Bronchial epithelial cell (primary cell): ENCODE data around the gene ISLR. TPM values are rescaled to one million over a fixed set of nuclear protein-coding genes. Genes with fewer than 3 reads are reported as not detected.
A peak's percentile ranks its signal among the peaks of the same experiment; 100 is the strongest.

ENCODE experiments used
- DNase-seq: peaks from one replicate; pipeline ENCODE4 v3.0.0-alpha.2; 2010; ENCODE audit warnings: low read depth
- FAIRE-seq: peaks from 2 replicates; lab custom pipeline; 2011; peaks lifted over from hg19 to GRCh38; lab: Jason Lieb, UNC
- H3K27me3 ChIP-seq: 2 replicates; pipeline ENCODE4 v1.5.1; 2011; ENCODE audit warnings: low read length; ENCODE audit not compliant: control insufficient read depth, insufficient read depth
- H3K36me3 ChIP-seq: 2 replicates; pipeline ENCODE4 v1.5.1; 2011; ENCODE audit warnings: low read length; ENCODE audit not compliant: control insufficient read depth, insufficient read depth
- H3K4me3 ChIP-seq: 2 replicates; pipeline ENCODE4 v1.5.1; 2011; ENCODE audit warnings: mild to moderate bottlenecking, low read depth, low read length, control low read depth
- total RNA-seq: library from RNA; depleted of rRNA; stranded (reverse); fragments of >200 nt; gene quantifications from 2 replicates; pipeline ENCODE4 v1.2.1, GENCODE V29; 2014
- TF ChIP-seq, protein P1 (sequence below): IDR thresholded peaks from 2 replicates; pipeline ENCODE4 v1.5.1; 2011; ENCODE audit warnings: mild to moderate bottlenecking, moderate library complexity, low read length, control low read depth, inconsistent platforms; ENCODE audit not compliant: insufficient read depth, severe bottlenecking

The ISLR gene
- total RNA-seq, 1 donor from 2014 or later, result 0.53 TPM

DNA sequence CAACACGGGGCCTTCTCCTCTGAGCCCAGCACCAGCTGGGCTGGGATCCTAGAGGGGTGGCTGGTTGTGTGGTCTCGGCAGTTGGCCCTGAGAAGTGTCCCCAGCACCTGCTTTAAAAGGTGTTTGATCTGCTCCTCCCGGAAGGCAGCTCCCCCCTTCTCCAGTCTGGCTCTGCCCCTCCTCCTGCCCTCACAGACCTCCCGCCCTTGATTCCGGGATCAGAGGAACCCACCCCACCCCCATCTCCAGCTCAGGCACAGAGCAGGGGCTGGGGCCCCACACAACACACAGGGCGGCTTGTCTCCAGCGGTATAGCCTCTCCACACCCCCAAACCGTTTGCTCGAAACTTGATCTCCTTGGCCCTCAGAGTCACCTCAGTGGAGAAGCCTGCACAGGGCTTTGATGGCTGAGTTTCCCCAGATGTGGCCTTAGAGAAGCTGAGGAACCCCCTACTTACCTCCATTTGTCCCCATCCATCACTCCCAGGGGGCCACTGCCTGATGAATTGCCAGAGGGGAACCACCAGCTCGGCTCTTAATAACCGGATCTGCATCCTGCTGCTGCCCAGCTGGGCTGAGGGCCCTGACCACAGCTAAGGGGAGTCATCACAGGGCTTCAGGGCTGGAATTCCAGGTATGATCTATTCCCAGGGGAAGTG, 35.5 kb downstream of the ISLR start:
- DNase-seq, result peak; percentile 27

DNA sequence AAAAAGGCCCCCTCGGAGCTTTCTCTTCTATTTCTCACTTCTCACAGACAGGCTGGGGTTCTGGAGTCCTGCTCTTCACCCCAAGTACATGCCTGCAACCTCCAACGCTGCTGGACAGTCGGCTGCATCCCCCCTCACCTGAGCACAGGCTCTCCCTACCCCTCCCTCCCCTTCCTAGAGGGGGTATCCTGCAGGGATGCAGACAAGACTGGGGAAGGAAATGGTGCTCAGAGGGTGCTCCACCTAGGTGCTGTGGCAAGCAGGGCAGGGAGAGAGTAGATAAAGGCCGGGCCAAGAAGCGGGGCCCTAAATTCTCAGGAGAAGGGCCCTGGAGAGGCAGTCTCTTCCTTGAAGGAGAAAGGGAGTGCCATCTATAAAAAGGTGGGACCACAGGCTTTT, 36.0 kb downstream of the ISLR start:
- no peak for FAIRE-seq
- TF ChIP-seq, protein P1, sequence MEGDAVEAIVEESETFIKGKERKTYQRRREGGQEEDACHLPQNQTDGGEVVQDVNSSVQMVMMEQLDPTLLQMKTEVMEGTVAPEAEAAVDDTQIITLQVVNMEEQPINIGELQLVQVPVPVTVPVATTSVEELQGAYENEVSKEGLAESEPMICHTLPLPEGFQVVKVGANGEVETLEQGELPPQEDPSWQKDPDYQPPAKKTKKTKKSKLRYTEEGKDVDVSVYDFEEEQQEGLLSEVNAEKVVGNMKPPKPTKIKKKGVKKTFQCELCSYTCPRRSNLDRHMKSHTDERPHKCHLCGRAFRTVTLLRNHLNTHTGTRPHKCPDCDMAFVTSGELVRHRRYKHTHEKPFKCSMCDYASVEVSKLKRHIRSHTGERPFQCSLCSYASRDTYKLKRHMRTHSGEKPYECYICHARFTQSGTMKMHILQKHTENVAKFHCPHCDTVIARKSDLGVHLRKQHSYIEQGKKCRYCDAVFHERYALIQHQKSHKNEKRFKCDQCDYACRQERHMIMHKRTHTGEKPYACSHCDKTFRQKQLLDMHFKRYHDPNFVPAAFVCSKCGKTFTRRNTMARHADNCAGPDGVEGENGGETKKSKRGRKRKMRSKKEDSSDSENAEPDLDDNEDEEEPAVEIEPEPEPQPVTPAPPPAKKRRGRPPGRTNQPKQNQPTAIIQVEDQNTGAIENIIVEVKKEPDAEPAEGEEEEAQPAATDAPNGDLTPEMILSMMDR, result no peak
- no peak for DNase-seq
- H3K4me3 ChIP-seq, result no peak overlapping the region
- no peaks in the 10 kb centered on the region for H3K36me3 ChIP-seq
- H3K27me3 ChIP-seq, result no peaks in the 10 kb centered on the region

More for the DNA sequence above, 35.5 kb downstream of the ISLR start:
- FAIRE-seq, result no peak
- no peaks in the 10 kb centered on the region for H3K27me3 ChIP-seq
- TF ChIP-seq, protein P1, result no peak
- H3K4me3 ChIP-seq, result no peak overlapping the region
- H3K36me3 ChIP-seq, result no peaks in the 10 kb centered on the region

DNA sequence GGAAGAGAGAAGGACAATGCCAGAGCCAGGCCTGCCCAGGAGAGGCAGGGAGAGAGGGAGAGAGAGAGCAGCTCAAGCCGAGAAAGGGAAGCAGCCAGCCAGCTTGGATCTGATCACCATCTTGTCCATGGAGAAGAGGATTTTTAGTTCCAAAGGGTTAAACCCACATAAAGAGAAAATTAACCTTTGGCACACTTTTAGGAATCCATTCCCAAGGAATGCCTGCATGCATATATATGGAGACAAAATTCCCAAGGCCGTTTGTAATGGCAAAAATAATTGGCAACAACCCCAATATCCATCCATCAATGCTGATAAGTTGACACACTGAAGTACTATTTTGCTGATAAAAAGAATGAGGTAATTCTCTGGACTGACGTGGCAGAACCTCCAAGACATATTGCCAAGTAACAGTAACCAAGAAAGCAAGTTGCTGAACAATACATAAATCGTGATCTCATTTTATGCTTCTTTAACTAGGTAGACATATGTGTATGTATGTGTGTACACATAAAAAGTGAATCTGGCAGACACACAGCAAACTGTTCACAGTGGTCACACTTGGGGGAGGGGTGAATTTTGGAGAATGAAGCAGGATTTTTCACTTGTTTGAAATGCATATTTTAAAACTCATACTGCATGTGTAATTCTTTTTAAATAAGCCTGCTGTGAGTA, 36.6 kb downstream of the ISLR start:
- Histone ChIP-seq H3K4me3 (no peak overlapping the region), H3K36me3 (no peaks in the 10 kb centered on the region), H3K27me3 (no peaks in the 10 kb centered on the region)
- TF ChIP-seq, protein P1, result no peak
- FAIRE-seq, result no peak
- DNase-seq, result peak; percentile 92

DNA sequence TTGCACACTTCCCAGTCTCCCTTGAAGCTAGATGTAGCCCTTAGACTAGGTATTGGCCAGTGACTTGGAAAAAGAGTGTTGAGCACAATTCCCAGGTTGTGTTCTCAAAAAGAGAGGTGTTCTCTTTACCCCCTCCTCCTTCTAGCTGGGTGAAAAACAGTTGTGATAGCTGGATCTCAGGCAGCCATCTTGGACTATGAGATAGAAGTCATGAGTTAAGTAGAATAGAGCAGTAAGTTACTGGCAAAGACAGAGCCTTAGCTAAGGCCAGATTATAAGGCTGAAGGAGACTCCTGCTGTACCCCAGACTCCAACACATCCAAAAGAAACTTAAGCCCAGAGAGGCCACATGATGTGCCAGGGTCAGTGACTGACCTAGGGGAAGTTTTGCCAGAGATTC, 37.2 kb downstream of the ISLR start:
- FAIRE-seq, result no peak
- H3K4me3 ChIP-seq, result no peak overlapping the region
- no peaks in the 10 kb centered on the region for H3K36me3 ChIP-seq
- no peak for DNase-seq
- H3K27me3 ChIP-seq, result no peaks in the 10 kb centered on the region
- TF ChIP-seq, protein P1, result no peak

DNA sequence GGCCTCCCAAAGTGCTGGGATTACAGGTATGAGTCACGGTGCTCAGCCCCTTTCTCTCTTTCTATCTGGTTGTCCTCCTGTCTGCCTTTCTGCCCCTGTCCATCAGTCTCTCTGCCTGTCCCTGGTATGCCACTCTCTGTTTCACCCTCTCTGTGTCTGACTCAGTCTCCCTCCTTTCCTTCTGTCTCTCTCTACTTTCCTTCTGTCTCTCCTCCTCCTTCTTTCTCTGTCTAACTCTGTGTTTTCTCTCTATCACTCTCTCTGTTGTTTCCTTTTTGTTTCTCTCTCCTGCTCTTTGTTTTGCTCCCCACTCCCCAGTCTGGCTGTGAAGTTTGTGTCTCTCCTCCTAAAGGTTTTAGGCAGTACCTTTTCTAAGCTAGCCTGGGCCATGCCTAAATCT, 38.1 kb downstream of the ISLR start:
- FAIRE-seq (no peak), DNase-seq (no peak)
- TF ChIP-seq, protein P1, result no peak
- H3K4me3 ChIP-seq, result no peak overlapping the region
- no peaks in the 10 kb centered on the region for H3K36me3 ChIP-seq
- H3K27me3 ChIP-seq, result no peaks in the 10 kb centered on the region
